ENCODE results near the gene ZNF614.
"Not testable (repeated sequence)": the region's sequence is repeated elsewhere in the genome, so short reads cannot be mapped to it uniquely, and the experiment has no call there.

The ZNF614 gene

GRCh38 chr19:51993422-51993821, 34.8 kb downstream of the ZNF614 start:
- in situ Hi-C loops (cut with MboI; ENCODE audit: low sequenced_read_pairs), result no loop called here

- in situ Hi-C loops (cut with MboI; ENCODE audit: low sequenced_read_pairs), result no loop called here
Observed at GRCh38 chr19:51986309-51987291, 41.6 kb downstream of the ZNF614 start, which contains the start of gene ZNF350. Gene ZNF350, minus strand, starts transcription at chr19:51986840. Its CDS starts 12,480 bp downstream, at chr19:51974360.

GRCh38 chr19:51983361-51983760, 44.8 kb downstream of the ZNF614 start:
- in situ Hi-C loops (cut with MboI; ENCODE audit: low sequenced_read_pairs), result no loop called here

DNA sequence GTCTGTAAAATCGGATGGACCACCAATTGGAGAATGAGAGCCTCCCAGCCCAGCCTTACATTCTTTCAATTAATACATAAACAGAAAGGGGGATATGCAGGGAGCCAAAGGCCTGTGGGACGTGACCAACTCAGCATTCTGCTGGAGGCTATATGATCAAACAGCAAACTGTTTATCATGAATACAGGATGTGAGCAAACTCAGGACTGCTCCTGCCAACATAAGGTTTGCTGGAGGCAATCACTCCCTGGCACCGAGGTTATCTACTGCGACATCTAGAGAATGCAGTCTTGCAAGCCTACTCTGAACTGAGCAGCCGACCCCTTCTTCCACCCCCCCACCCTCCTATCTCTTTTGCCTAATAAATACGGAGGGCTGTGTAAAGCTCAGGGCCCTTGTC, 47.3 kb downstream of the ZNF614 start:
- in situ Hi-C loops (cut with MboI; ENCODE audit: low sequenced_read_pairs), result not testable (repeated sequence)

GRCh38 chr19:51980116-51980736, 48.0 kb downstream of the ZNF614 start:
- in situ Hi-C loops (cut with MboI; ENCODE audit: low sequenced_read_pairs), result no loop called here

DNA sequence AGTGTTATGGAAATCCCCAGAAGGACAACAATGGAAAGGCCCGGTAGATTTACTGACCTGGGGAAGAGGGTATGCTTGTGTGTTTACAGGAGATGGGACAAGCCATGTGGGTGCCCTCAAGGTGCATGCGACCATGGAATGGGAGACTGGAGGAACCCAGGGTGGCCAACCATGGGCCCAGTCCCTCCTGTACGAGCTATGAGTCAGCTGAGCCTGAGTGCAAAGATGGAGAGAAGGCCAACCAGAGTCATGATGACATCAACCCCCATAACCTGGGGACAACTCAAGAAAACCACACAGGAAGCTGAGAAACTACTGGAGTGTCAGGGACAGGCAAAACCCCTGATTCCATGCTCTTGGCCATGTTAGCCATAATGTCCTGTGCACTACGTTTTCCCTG, 49.3 kb downstream of the ZNF614 start:
- in situ Hi-C loops (cut with MboI; ENCODE audit: low sequenced_read_pairs), result no loop called here

DNA sequence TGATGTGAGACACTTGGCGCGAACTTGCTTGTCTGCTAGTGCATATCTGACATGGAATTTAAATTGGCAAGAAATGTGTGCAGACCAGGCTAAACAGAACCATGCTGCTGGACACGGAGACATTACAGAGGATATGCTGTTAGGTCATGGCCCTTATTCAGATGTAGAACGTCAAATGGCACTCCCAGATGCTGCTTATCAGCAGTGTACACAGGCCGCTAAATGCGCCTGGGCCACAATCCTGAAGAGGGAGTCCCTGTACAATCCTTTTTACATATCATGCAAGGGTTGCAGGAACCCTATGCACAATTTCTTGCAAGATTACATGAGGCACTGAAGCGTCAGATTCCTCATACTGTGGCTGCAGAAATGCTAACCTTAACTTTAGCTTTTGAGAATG, 50.8 kb downstream of the ZNF614 start:
- in situ Hi-C loops (cut with MboI; ENCODE audit: low sequenced_read_pairs), result no loop called here

- in situ Hi-C loops (cut with MboI; ENCODE audit: low sequenced_read_pairs), result no loop called here
Observed at GRCh38 chr19:51976852-51977251, 51.3 kb downstream of the ZNF614 start.

DNA sequence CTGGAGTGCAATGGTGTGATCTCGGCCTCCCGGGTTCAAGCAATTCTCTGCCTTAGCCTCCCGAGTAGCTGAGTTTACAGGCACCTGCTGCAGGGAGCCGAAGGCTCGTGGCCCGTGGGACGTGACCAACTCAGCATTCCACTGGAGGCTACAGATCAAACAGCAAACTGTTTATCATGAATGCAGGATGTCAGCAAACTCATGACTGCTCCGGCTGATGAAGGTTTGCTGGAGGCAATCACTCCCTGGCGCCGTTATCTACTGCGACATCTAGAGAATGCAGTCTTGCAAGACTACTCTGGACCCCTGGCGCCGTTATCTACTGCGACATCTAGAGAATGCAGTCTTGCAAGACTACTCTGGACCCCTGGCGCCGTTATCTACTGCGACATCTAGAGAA, 52.4 kb downstream of the ZNF614 start:
- in situ Hi-C loops (cut with MboI; ENCODE audit: low sequenced_read_pairs), result not testable (repeated sequence)

GRCh38 chr19:51971624-51972023, 56.6 kb downstream of the ZNF614 start:
- in situ Hi-C loops (cut with MboI; ENCODE audit: low sequenced_read_pairs), result no loop called here

DNA sequence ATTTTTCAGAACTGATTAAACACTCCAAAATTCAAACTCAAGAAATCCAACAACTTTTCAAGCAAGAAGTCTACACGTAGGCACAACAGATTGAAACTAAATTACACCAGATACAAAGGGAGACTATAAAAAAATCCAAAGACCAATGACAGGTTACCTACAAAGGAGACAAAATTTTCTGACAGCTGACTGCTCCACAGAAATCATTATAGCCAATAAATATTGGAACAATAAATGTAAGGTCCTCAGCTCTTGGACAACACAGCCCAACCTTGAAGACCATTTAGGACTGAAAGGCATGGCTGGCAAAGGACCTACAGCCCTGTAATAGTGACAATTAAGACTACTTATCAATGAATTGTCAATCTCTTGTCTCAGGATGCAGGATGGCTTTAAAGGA, 57.5 kb downstream of the ZNF614 start:
- in situ Hi-C loops (cut with MboI; ENCODE audit: low sequenced_read_pairs), result no loop called here

GRCh38 chr19:51965583-51965982, 62.6 kb downstream of the ZNF614 start:
- in situ Hi-C loops (cut with MboI; ENCODE audit: low sequenced_read_pairs), result no loop called here
